GM12878 (cell line): ENCODE results near the gene P2RX2. TPM values are rescaled to one million over a fixed set of nuclear protein-coding genes. Genes with fewer than 3 reads are reported as not detected.

Experiments used
- ATAC-seq: fragments of 200-7000 bp; cut with Tn5 transposase; 3 replicates; pipeline ENCODE4 v1.9.1; 2020; ENCODE audit warnings: mild to moderate bottlenecking, moderate library complexity
- BruUV-seq: library from RNA; stranded (reverse); fragments of 400-500 nt; replicated peaks from 2 replicates; lab custom pipeline; 2021; lab: Mats Ljungman, UMichigan
- CTCF ChIA-PET: fragments of 300-600 bp; sonication (Branson Sonifier 250); formaldehyde crosslinking; extraction: SDS; loops from one replicate; lab custom pipeline; 2021; ENCODE audit warnings: inconsistent platforms; lab: Yijun Ruan, JAX
- POLR2A ChIA-PET: fragments of 350-600 bp; formaldehyde crosslinking; extraction: SDS; loops from one replicate; lab custom pipeline; 2021; ENCODE audit warnings: inconsistent platforms; lab: Charles Lee
- RAD21 ChIA-PET: fragments of 300-600 bp; sonication (Branson Sonifier 250); formaldehyde crosslinking; loops from one replicate; lab custom pipeline; 2023; ENCODE audit warnings: antibody characterized with exemption; ENCODE audit not compliant: unreplicated experiment; lab: Charles Lee
- SMC1A ChIA-PET: fragments of 300-600 bp; sonication (Branson Sonifier 250); formaldehyde crosslinking; loops from one replicate; lab custom pipeline; 2023; ENCODE audit not compliant: unreplicated experiment, uncharacterized antibody; lab: Charles Lee
- DNase-seq: peaks from one replicate; pipeline ENCODE4 v3.0.0-alpha.2; 2011; ENCODE audit warnings: low read depth, low spot score
- FAIRE-seq: peaks from 3 replicates; lab custom pipeline; 2011; peaks lifted over from hg19 to GRCh38; lab: Jason Lieb, UNC
- H2AFZ ChIP-seq: 2 replicates; pipeline ENCODE4 v1.6.0; 2011; ENCODE audit warnings: low read depth, low read length, control low read depth; ENCODE audit not compliant: control insufficient read depth
- H3K27ac ChIP-seq: 2 replicates; pipeline ENCODE4 v1.5.1; 2011; ENCODE audit warnings: control low read depth; ENCODE audit not compliant: control insufficient read depth, insufficient read depth
- H3K27me3 ChIP-seq, 2 experiments: replicated peaks in 1 of 2; 2 replicates each; pipeline versions ENCODE4 v1.6.0 to v1.6.1; 2011; ENCODE audit warnings: low read length in 1 of 2; ENCODE audit not compliant: control insufficient read depth in 2 of 2, insufficient read depth in 2 of 2
- H3K36me3 ChIP-seq, 2 experiments: 2 replicates each; pipeline ENCODE4 v1.5.1; 2011; ENCODE audit warnings: low read length in 1 of 2; ENCODE audit not compliant: control insufficient read depth in 2 of 2, insufficient read depth in 2 of 2
- H3K4me1 ChIP-seq: 2 replicates; pipeline ENCODE4 v1.6.1; 2011; ENCODE audit warnings: mild to moderate bottlenecking, low read length, moderate library complexity, mixed read lengths; ENCODE audit not compliant: control insufficient read depth, insufficient read depth
- H3K4me2 ChIP-seq: 2 replicates; pipeline ENCODE4 v1.6.0; 2011; ENCODE audit warnings: control low read depth; ENCODE audit not compliant: control insufficient read depth, insufficient read depth
- H3K4me3 ChIP-seq: fragments of 200-600 bp; sonication (generic); 2 replicates; pipeline ENCODE4 v1.5.1; 2016
- H3K79me2 ChIP-seq: 2 replicates; pipeline ENCODE4 v1.6.0; 2011; ENCODE audit warnings: low read length; ENCODE audit not compliant: control insufficient read depth, insufficient read depth
- H3K9ac ChIP-seq: 2 replicates; pipeline ENCODE4 v1.8.0; 2011; ENCODE audit warnings: low read length, control low read depth, mixed read lengths; ENCODE audit not compliant: control insufficient read depth, insufficient read depth
- H3K9me3 ChIP-seq: replicated peaks from 3 replicates; pipeline ENCODE4 v1.5.1; 2011; ENCODE audit warnings: mild to moderate bottlenecking, low read length; ENCODE audit not compliant: control insufficient read depth, insufficient read depth
- H4K20me1 ChIP-seq: 2 replicates; pipeline ENCODE4 v1.6.0; 2011; ENCODE audit not compliant: control insufficient read depth, insufficient read depth
- CBFB ChIP-seq: IDR thresholded peaks from 2 replicates; pipeline ENCODE4 v1.6.1; 2016; ENCODE audit warnings: antibody characterized with exemption, low read depth
- CHD4 ChIP-seq: fragments of 200-600 bp; sonication (generic); IDR thresholded peaks from 2 replicates; pipeline ENCODE4 v1.6.1; 2016; ENCODE audit warnings: mild to moderate bottlenecking
- E2F4 ChIP-seq: IDR thresholded peaks from 2 replicates; pipeline ENCODE4 v1.6.1; 2012; ENCODE audit warnings: low read depth, low read length, improper control_type of control experiment
- GABPA ChIP-seq: IDR thresholded peaks from 2 replicates; pipeline ENCODE4 v1.6.1; 2014; ENCODE audit warnings: antibody characterized with exemption, low read depth, mild to moderate bottlenecking, inconsistent platforms
- HSF1 ChIP-seq: fragments of 150-350 bp; IDR thresholded peaks from 2 replicates; pipeline ENCODE4 v1.6.1; 2014; ENCODE audit warnings: mild to moderate bottlenecking, low read depth, low read length
- NBN ChIP-seq: fragments of 450-650 bp; IDR thresholded peaks from 2 replicates; pipeline ENCODE4 v1.6.1; 2016
- NR2C2 ChIP-seq: IDR thresholded peaks from 2 replicates; pipeline ENCODE4 v1.6.1; 2011; ENCODE audit warnings: borderline replicate concordance, low read depth; ENCODE audit not compliant: control insufficient read depth, insufficient read length
- TARDBP ChIP-seq: IDR thresholded peaks from 2 replicates; pipeline ENCODE4 v1.6.1; 2016; ENCODE audit warnings: borderline replicate concordance
- TCF12 ChIP-seq: IDR thresholded peaks from 2 replicates; pipeline ENCODE4 v1.6.1; 2011; ENCODE audit warnings: low read depth, mild to moderate bottlenecking, low read length
- YBX1 ChIP-seq: fragments of 450-650 bp; IDR thresholded peaks from 2 replicates; pipeline ENCODE4 v1.6.1; 2016; ENCODE audit warnings: antibody characterized with exemption
- ZNF207 ChIP-seq: fragments of 450-650 bp; IDR thresholded peaks from 2 replicates; pipeline ENCODE4 v1.6.1; 2014; ENCODE audit warnings: antibody characterized with exemption, mild to moderate bottlenecking, borderline replicate concordance
- ZNF622 ChIP-seq: fragments of 450-650 bp; IDR thresholded peaks from 2 replicates; pipeline ENCODE4 v1.6.1; 2017; ENCODE audit warnings: mild to moderate bottlenecking, inconsistent platforms
- WGBS: methylation state at CpG from one replicate; pipeline ENCODE4 v1.1.6; 2016; ENCODE audit warnings: low lambda C conversion rate; ENCODE audit not compliant: insufficient replicate concordance, insufficient coverage; ENCODE audit errors: missing lambda C conversion rate; 5-methylcytosine and 5-hydroxymethylcytosine counted together
- in situ Hi-C: fragments of 300-500 bp; cut with MboI; formaldehyde crosslinking; loops from 9 replicates; pipeline ENCODE4 v1.14.3; 2018; ENCODE audit warnings: mixed read lengths
- intact Hi-C: fragments of 100-400 bp; cut with micrococcal nuclease; formaldehyde crosslinking; loops from one replicate; pipeline ENCODE4 v1.14.2; 2022; ENCODE audit not compliant: unreplicated experiment
- polyA plus RNA-seq, 11 experiments: library from polyadenylated mRNA; depleted of rRNA in 4 of 11; unstranded in 6 of 11; stranded (reverse) in 5 of 11; fragments of >200 nt; fragmentation: Nextera tagmentation in 4 of 11; fragmentation: Illumina TruSeq in 1 of 11; extraction: Ambion mirVana in 4 of 11; extraction: Trizol in 1 of 11; gene quantifications; 1 replicate in 1 of 11; 2 replicates in 10 of 11; pipeline versions ENCODE4 v1.2.1 to v1.2.3, GENCODE V29; 2011 to 2016; ENCODE audit warnings: inconsistent platforms in 2 of 11, missing spikeins in 2 of 11, low read depth in 1 of 11
- total RNA-seq, 4 experiments: library from RNA; depleted of rRNA in 3 of 4; stranded (reverse); fragments of >200 nt in 3 of 4; fragmentation: Illumina TruSeq in 1 of 4; extraction: Trizol in 1 of 4; gene quantifications; 2 replicates each; pipeline versions ENCODE4 v1.2.1 to v1.2.3, GENCODE V29; 2013 to 2021

Gene P2RX2
- total and polyA plus RNA-seq, 10 of the 15 experiments (the other 5 are each of a cell fraction or from before 2014, with no cell fraction given): not detected

GRCh38 chr12:132574271-132574996 lies 44.1 kb upstream of the P2RX2 start:
- ChIA-PET SMC1A (no interaction called here), CTCF (no interaction called here), RAD21 (no interaction called here), POLR2A (no interaction called here)
- Histone ChIP-seq H3K4me3 (no peak overlapping the region), H3K79me2 (no peaks in the 10 kb centered on the region), H2AFZ (no peak overlapping the region), H3K36me3 (peaks cover 0 to 2% of the 10 kb centered on the region in 2 experiments; a peak in 2 of 4 replicates), H3K4me2 (no peak overlapping the region), H4K20me1 (no peaks in the 10 kb centered on the region), H3K9me3 (no peaks in the 10 kb centered on the region), H3K27ac (no peak overlapping the region), H3K27me3 (no peaks in the 10 kb centered on the region), H3K9ac (no peak overlapping the region), H3K4me1 (no peaks in the 10 kb centered on the region)
- ATAC-seq (no peak), DNase-seq (no peak), FAIRE-seq (no peak)
- TF ChIP-seq NR2C2 (no peak), E2F4 (no peak), CHD4 (no peak), CBFB (no peak), GABPA (no peak), TARDBP (no peak), YBX1 (no peak), ZNF207 (no peak), TCF12 (no peak), NBN (no peak), HSF1 (no peak), ZNF622 (no peak)
- in situ Hi-C loops (no loop called here), intact Hi-C loops (no loop called here)
- WGBS: 94% methylated on average over 39 of the region's 39 CpGs
- no TSS peak for BruUV-seq
